WTC11 (cell line): ENCODE results near the gene PRXL2C.

Experiments used
- ESRRA ChIP-seq: sonication (generic); formaldehyde crosslinking; IDR thresholded peaks from 2 replicates; pipeline ENCODE4 v1.8.1; 2022; ENCODE audit warnings: mild to moderate bottlenecking, missing genetic modification reagents, borderline replicate concordance
- FOXJ3 ChIP-seq: sonication (generic); formaldehyde crosslinking; IDR thresholded peaks from 2 replicates; pipeline ENCODE4 v1.9.0; 2021; ENCODE audit warnings: missing genetic modification reagents, mild to moderate bottlenecking, borderline replicate concordance
- SOX15 ChIP-seq: fragments of 250-450 bp; sonication (Bioruptor Pico); IDR thresholded peaks from 2 replicates; pipeline ENCODE4 v1.9.0; 2021; ENCODE audit warnings: mild to moderate bottlenecking
- ZNF423 ChIP-seq: fragments of 250-450 bp; sonication (Bioruptor Pico); IDR thresholded peaks from 2 replicates; pipeline ENCODE4 v2.1.2; 2022; ENCODE audit warnings: mild to moderate bottlenecking, moderate library complexity
- TF ChIP-seq, protein P1 (sequence below): sonication (generic); formaldehyde crosslinking; IDR thresholded peaks from 2 replicates; pipeline ENCODE4 v1.8.1; 2022; ENCODE audit warnings: low read depth, mild to moderate bottlenecking, moderate library complexity, missing genetic modification reagents, borderline replicate concordance
- TF ChIP-seq, protein P2 (sequence below): fragments of 200-600 bp; IDR thresholded peaks from 2 replicates; pipeline ENCODE4 v1.8.0; 2022; ENCODE audit warnings: antibody characterized with exemption
- TF ChIP-seq, protein P3 (sequence below): sonication (generic); formaldehyde crosslinking; IDR thresholded peaks from 2 replicates; pipeline ENCODE4 v1.8.0; 2022; ENCODE audit warnings: mild to moderate bottlenecking, missing genetic modification reagents
- TF ChIP-seq, protein P4 (sequence below): sonication (generic); formaldehyde crosslinking; IDR thresholded peaks from 2 replicates; pipeline ENCODE4 v1.8.0; 2022; ENCODE audit warnings: mild to moderate bottlenecking, missing genetic modification reagents
- TF ChIP-seq, protein P5 (sequence below): sonication (generic); formaldehyde crosslinking; conservative IDR thresholded peaks from 2 replicates; pipeline ENCODE4 v1.8.1; 2022; ENCODE audit warnings: mild to moderate bottlenecking, missing genetic modification reagents
- TF ChIP-seq, protein P6 (sequence below): sonication (generic); formaldehyde crosslinking; IDR thresholded peaks from 2 replicates; pipeline ENCODE4 v1.8.1; 2022; ENCODE audit warnings: low read depth, missing genetic modification reagents, borderline replicate concordance
- TF ChIP-seq, protein P7 (sequence below): sonication (generic); formaldehyde crosslinking; IDR thresholded peaks from 2 replicates; pipeline ENCODE4 v1.8.0; 2023; ENCODE audit warnings: mild to moderate bottlenecking, missing genetic modification reagents

DNA sequence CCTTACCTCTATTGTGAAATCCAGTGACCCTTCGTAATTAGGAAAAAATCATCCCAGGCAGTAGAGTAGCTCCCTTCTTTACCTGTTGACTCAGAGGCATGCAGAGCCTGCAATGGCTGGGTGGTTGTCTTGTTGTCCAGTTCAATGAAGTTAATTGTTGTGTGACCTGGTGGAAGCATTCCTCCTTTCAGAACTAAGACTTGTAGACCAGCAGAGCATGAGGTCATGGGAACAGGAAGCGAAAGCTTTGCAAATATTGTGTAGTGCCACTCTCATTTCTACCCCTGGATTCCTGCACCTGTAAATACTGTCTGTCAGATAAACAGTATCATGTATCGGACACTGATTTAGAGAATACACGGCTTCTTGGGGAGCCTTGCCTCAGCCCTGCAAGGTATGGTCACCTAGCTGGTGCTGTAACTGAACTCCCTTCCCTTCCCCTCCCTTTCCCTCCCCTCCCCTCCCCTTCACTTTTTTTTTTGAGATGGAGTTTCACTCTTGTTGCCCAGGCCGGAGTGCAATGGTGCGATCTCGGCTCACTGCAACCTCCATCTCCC is 5.7 kb upstream of the PRXL2C start:
- TF ChIP-seq, protein P1, sequence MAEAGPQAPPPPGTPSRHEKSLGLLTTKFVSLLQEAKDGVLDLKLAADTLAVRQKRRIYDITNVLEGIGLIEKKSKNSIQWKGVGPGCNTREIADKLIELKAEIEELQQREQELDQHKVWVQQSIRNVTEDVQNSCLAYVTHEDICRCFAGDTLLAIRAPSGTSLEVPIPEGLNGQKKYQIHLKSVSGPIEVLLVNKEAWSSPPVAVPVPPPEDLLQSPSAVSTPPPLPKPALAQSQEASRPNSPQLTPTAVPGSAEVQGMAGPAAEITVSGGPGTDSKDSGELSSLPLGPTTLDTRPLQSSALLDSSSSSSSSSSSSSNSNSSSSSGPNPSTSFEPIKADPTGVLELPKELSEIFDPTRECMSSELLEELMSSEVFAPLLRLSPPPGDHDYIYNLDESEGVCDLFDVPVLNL (CRISPR knock-in tag): no peak
- TF ChIP-seq FOXJ3 (CRISPR knock-in tag) (no peak), ESRRA (CRISPR knock-in tag) (no peak), SOX15 (CRISPR knock-in tag) (no peak), ZNF423 (CRISPR knock-in tag) (no peak)
- TF ChIP-seq, protein P2, sequence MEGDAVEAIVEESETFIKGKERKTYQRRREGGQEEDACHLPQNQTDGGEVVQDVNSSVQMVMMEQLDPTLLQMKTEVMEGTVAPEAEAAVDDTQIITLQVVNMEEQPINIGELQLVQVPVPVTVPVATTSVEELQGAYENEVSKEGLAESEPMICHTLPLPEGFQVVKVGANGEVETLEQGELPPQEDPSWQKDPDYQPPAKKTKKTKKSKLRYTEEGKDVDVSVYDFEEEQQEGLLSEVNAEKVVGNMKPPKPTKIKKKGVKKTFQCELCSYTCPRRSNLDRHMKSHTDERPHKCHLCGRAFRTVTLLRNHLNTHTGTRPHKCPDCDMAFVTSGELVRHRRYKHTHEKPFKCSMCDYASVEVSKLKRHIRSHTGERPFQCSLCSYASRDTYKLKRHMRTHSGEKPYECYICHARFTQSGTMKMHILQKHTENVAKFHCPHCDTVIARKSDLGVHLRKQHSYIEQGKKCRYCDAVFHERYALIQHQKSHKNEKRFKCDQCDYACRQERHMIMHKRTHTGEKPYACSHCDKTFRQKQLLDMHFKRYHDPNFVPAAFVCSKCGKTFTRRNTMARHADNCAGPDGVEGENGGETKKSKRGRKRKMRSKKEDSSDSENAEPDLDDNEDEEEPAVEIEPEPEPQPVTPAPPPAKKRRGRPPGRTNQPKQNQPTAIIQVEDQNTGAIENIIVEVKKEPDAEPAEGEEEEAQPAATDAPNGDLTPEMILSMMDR: no peak
- TF ChIP-seq, protein P3, sequence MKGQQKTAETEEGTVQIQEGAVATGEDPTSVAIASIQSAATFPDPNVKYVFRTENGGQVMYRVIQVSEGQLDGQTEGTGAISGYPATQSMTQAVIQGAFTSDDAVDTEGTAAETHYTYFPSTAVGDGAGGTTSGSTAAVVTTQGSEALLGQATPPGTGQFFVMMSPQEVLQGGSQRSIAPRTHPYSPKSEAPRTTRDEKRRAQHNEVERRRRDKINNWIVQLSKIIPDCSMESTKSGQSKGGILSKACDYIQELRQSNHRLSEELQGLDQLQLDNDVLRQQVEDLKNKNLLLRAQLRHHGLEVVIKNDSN (CRISPR knock-in tag): no peak
- TF ChIP-seq, protein P4, sequence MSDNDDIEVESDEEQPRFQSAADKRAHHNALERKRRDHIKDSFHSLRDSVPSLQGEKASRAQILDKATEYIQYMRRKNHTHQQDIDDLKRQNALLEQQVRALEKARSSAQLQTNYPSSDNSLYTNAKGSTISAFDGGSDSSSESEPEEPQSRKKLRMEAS: no peak
- TF ChIP-seq, protein P5, sequence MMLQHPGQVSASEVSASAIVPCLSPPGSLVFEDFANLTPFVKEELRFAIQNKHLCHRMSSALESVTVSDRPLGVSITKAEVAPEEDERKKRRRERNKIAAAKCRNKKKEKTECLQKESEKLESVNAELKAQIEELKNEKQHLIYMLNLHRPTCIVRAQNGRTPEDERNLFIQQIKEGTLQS: no peak
- TF ChIP-seq, protein P6, sequence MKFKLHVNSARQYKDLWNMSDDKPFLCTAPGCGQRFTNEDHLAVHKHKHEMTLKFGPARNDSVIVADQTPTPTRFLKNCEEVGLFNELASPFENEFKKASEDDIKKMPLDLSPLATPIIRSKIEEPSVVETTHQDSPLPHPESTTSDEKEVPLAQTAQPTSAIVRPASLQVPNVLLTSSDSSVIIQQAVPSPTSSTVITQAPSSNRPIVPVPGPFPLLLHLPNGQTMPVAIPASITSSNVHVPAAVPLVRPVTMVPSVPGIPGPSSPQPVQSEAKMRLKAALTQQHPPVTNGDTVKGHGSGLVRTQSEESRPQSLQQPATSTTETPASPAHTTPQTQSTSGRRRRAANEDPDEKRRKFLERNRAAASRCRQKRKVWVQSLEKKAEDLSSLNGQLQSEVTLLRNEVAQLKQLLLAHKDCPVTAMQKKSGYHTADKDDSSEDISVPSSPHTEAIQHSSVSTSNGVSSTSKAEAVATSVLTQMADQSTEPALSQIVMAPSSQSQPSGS (CRISPR knock-in tag): no peak
- TF ChIP-seq, protein P7, sequence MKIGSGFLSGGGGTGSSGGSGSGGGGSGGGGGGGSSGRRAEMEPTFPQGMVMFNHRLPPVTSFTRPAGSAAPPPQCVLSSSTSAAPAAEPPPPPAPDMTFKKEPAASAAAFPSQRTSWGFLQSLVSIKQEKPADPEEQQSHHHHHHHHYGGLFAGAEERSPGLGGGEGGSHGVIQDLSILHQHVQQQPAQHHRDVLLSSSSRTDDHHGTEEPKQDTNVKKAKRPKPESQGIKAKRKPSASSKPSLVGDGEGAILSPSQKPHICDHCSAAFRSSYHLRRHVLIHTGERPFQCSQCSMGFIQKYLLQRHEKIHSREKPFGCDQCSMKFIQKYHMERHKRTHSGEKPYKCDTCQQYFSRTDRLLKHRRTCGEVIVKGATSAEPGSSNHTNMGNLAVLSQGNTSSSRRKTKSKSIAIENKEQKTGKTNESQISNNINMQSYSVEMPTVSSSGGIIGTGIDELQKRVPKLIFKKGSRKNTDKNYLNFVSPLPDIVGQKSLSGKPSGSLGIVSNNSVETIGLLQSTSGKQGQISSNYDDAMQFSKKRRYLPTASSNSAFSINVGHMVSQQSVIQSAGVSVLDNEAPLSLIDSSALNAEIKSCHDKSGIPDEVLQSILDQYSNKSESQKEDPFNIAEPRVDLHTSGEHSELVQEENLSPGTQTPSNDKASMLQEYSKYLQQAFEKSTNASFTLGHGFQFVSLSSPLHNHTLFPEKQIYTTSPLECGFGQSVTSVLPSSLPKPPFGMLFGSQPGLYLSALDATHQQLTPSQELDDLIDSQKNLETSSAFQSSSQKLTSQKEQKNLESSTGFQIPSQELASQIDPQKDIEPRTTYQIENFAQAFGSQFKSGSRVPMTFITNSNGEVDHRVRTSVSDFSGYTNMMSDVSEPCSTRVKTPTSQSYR (CRISPR knock-in tag): no peak
